Suprapubic skin (tissue), 4 donors: ENCODE measurements around the gene ITPRIP. TPM values are rescaled to one million over a fixed set of nuclear protein-coding genes. Genes with fewer than 3 reads are reported as not detected.

Source experiments
- DNase-seq, 2 donors: peaks; one replicate each; pipeline ENCODE4 v3.0.0-alpha.2; 2019; ENCODE audit warnings: low spot score in 2 of 2
- H3K27ac ChIP-seq: fragments of 200-600 bp; sonication (generic); one replicate; pipeline ENCODE4 v1.5.1; 2019
- H3K27me3 ChIP-seq: fragments of 200-600 bp; sonication (generic); one replicate; pipeline ENCODE4 v1.5.1; 2019
- H3K36me3 ChIP-seq: fragments of 200-600 bp; sonication (generic); one replicate; pipeline ENCODE4 v1.5.1; 2019
- H3K4me1 ChIP-seq: fragments of 200-600 bp; sonication (generic); one replicate; pipeline ENCODE4 v1.5.1; 2019
- H3K4me3 ChIP-seq: fragments of 200-600 bp; sonication (generic); one replicate; pipeline ENCODE4 v1.5.1; 2019; ENCODE audit warnings: mild to moderate bottlenecking
- H3K9me3 ChIP-seq: fragments of 200-600 bp; sonication (generic); one replicate; pipeline ENCODE4 v1.5.1; 2019
- CTCF ChIP-seq, 2 donors: fragments of 200-600 bp in 1 of 2; fragments of 450-650 bp in 1 of 2; sonication (generic) in 1 of 2; IDR thresholded peaks; one replicate each; pipeline ENCODE4 v1.5.1; 2016 to 2019; ENCODE audit warnings: antibody characterized with exemption in 2 of 2, mild to moderate bottlenecking in 1 of 2, moderate library complexity in 1 of 2
- EP300 ChIP-seq: sonication (generic); formaldehyde crosslinking; IDR thresholded peaks from one replicate; pipeline ENCODE4 v1.6.1; 2017; ENCODE audit warnings: antibody characterized with exemption
- POLR2A ChIP-seq, 2 donors: fragments of 450-650 bp; IDR thresholded peaks; one replicate each; pipeline ENCODE4 v1.6.1; 2017; ENCODE audit warnings: antibody characterized with exemption in 2 of 2, mild to moderate bottlenecking in 2 of 2, moderate library complexity in 2 of 2
- POLR2AphosphoS5 ChIP-seq, 3 donors: sonication (generic); formaldehyde crosslinking; IDR thresholded peaks; one replicate each; pipeline ENCODE4 v1.6.1; 2017; ENCODE audit warnings: antibody characterized with exemption in 3 of 3
- WGBS: methylation state at CpG from one replicate; pipeline ENCODE4 v1.1.5; 2018; 5-methylcytosine and 5-hydroxymethylcytosine counted together
- total RNA-seq, 4 donors: library from RNA; depleted of rRNA; stranded (reverse); fragments of >200 nt; gene quantifications; one replicate each; pipeline ENCODE4 v1.1.0, GENCODE V29; 2016

The ITPRIP gene
- total RNA-seq, 4 donors from 2014 or later, result 98.5 to 217 (median 191) TPM

GRCh38 chr10:104327745-104328645 lies 10.3 kb downstream of the ITPRIP start:
- Histone ChIP-seq H3K4me1 (peaks cover 100% of the 10 kb centered on the region), H3K27ac (peak overlapping the region; percentile 95), H3K27me3 (no peaks in the 10 kb centered on the region), H3K9me3 (no peaks in the 10 kb centered on the region), H3K4me3 (peak overlapping the region; percentile 37), H3K36me3 (no peaks in the 10 kb centered on the region)
- WGBS, result 35% methylated on average over 15 of the region's 20 CpGs
- DNase-seq, result peak; percentile 72 to 80
- TF ChIP-seq POLR2A (IDR thresholded peaks at IDR 0.05) (no peak), CTCF (IDR thresholded peaks at IDR 0.05) (no peak), EP300 (no peak), POLR2AphosphoS5 (IDR thresholded peaks at IDR 0.05) (no peak)

DNA sequence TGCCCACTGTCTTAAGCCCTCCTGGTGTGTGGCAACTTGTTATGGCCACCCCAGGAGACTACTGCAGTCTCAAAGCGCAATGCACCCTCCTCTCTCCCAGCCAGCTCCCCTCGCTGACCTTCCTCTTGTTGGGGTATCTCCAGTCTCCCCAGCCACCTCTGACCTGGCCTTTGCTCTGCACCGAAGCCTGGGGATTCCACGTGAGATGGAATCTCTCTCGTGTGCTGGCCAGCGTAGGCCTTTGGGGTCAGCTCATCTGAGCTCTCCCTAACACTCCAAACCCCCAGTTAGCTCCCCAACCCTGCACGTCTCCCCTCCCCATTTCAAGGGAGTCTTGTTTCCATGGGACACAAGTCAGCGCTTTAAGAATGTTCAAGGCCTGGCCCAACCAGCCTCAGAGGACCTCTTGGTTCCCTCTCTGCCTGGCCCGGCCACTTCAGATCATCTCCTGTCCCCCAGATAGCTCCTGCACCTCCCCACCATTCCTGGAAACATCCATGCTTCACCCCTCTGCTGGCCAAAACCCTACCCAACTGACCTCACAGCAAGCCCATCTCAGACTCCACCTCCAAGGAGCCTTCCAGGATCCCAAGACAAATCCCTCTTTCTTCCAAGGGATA lies 11.2 kb downstream of the ITPRIP start:
- peak overlapping the region; percentile 37 for H3K4me3 ChIP-seq
- 94% methylated on average over 9 of the region's 9 CpGs for WGBS
- H3K27me3 ChIP-seq, result no peaks in the 10 kb centered on the region
- H3K27ac ChIP-seq, result peak overlapping the region; percentile 95
- no peak for TF ChIP-seq CTCF (IDR thresholded peaks at IDR 0.05)
- TF ChIP-seq POLR2AphosphoS5 (IDR thresholded peaks at IDR 0.05), result no peak
- no peak for TF ChIP-seq POLR2A (IDR thresholded peaks at IDR 0.05)
- TF ChIP-seq EP300, result no peak
- H3K9me3 ChIP-seq, result no peaks in the 10 kb centered on the region
- peak; percentile 58 to 61 for DNase-seq
- no peaks in the 10 kb centered on the region for H3K36me3 ChIP-seq
- H3K4me1 ChIP-seq, result peaks cover 100% of the 10 kb centered on the region

GRCh38 chr10:104325436-104326435 lies 12.5 kb downstream of the ITPRIP start:
- DNase-seq, result no peak
- H3K27me3 ChIP-seq, result no peaks in the 10 kb centered on the region
- H3K4me1 ChIP-seq, result peaks cover 100% of the 10 kb centered on the region
- TF ChIP-seq CTCF (IDR thresholded peaks at IDR 0.05), result no peak
- no peak for TF ChIP-seq EP300
- TF ChIP-seq POLR2AphosphoS5 (IDR thresholded peaks at IDR 0.05), result no peak
- TF ChIP-seq POLR2A (IDR thresholded peaks at IDR 0.05), result peak in 1 of 2 donors; percentile 22
- H3K9me3 ChIP-seq, result no peaks in the 10 kb centered on the region
- H3K27ac ChIP-seq, result peak overlapping the region; percentile 95
- 59% methylated on average over 14 of the region's 28 CpGs for WGBS
- no peaks in the 10 kb centered on the region for H3K36me3 ChIP-seq
- H3K4me3 ChIP-seq, result no peak overlapping the region

DNA sequence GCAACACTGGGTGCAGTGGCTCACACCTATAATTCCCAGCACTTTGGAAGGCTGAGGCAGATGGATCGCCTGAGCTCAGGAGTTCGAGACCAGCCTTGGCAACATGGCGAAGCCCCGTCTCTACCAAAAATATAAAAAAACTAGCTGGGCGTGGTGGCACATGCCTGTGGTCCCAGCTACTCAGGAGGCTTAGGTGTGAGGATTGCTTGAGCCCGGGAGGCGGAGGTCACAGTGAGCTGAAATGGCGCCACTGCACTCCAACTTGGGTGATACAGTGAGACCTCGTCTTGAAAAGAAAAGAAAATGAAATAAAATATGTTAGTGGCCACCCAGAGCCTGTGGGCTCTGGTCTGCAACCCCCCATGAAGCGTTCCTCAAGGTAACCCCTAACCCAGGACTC lies 13.3 kb downstream of the ITPRIP start:
- H3K4me1 ChIP-seq, result peaks cover 100% of the 10 kb centered on the region
- no peaks in the 10 kb centered on the region for H3K9me3 ChIP-seq
- peak overlapping the region; percentile 95 for H3K27ac ChIP-seq
- 96% methylated on average over 10 of the region's 10 CpGs for WGBS
- DNase-seq, result no peak
- no peaks in the 10 kb centered on the region for H3K36me3 ChIP-seq
- H3K4me3 ChIP-seq, result no peak overlapping the region
- H3K27me3 ChIP-seq, result no peaks in the 10 kb centered on the region
- TF ChIP-seq CTCF (IDR thresholded peaks at IDR 0.05) (no peak), EP300 (no peak), POLR2AphosphoS5 (IDR thresholded peaks at IDR 0.05) (no peak), POLR2A (IDR thresholded peaks at IDR 0.05) (no peak)
